GM10266 (cell line): ENCODE results near the gene DDR2.
"Not testable (repeated sequence)": the region's sequence is repeated elsewhere in the genome, so short reads cannot be mapped to it uniquely, and the experiment has no call there.

ENCODE experiments used
- DNase-seq: peaks from one replicate; pipeline ENCODE4 v3.0.0; 2012; ENCODE audit errors: extremely low spot score
- TF ChIP-seq, protein P1 (sequence below): IDR thresholded peaks from 2 replicates; pipeline ENCODE4 v1.5.1; 2012; ENCODE audit warnings: mild to moderate bottlenecking, low read depth; ENCODE audit not compliant: control insufficient read depth, insufficient read depth; ENCODE audit errors: missing control alignments

DDR2 gene

DNA sequence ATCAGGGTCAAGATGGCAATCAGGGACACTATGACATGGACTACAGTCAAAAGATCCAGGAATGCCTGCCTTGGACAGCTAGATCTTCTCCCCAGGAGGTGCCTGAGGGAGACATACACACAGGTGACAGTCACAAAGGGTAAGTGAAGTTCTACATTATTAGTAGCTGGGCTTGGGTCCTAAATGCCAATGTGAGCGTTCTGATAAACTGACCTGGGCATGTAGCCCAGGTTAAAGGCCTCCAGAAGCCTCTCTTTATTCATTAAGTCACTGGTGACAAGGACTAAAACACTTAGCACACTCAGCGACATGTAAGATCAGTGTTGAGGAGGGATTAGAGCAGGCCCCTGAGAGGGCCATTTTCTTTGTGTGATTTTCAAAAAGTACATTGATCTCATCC lies 109.3 kb downstream of the DDR2 start:
- DNase-seq = no peak
- TF ChIP-seq, protein P1, sequence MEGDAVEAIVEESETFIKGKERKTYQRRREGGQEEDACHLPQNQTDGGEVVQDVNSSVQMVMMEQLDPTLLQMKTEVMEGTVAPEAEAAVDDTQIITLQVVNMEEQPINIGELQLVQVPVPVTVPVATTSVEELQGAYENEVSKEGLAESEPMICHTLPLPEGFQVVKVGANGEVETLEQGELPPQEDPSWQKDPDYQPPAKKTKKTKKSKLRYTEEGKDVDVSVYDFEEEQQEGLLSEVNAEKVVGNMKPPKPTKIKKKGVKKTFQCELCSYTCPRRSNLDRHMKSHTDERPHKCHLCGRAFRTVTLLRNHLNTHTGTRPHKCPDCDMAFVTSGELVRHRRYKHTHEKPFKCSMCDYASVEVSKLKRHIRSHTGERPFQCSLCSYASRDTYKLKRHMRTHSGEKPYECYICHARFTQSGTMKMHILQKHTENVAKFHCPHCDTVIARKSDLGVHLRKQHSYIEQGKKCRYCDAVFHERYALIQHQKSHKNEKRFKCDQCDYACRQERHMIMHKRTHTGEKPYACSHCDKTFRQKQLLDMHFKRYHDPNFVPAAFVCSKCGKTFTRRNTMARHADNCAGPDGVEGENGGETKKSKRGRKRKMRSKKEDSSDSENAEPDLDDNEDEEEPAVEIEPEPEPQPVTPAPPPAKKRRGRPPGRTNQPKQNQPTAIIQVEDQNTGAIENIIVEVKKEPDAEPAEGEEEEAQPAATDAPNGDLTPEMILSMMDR = no peak

DNA sequence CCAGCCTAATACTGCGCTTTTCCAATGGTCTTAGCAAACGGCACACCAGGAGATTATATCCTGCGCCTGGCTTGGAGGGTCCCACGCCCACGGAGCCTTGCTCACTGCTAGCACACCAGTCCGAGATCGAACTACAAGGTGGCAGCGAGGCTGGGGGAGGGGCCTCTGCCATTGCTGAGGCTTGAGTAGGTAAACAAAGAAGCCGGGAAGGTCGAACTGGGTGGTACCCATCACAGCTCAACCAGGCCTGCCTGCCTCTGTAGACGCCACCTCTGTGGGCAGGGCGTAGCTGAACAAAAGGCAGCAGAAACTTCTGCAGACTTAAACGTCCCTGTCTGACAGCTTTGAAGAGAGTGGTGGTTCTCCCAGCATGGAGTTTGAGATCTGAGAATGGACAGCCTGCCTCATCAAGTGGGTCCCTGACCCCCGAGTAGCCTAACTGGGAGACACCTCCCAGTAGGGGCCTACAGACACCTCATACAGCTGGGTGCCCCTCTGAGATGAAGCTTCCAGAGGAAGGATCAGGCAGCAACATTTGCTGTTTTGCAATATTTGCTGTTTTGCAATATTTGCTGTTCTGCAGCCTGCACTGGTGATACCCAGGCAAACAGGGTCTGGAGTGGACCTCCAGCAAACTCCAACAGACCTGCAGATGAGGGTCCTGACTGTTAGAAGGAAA lies 114.1 kb downstream of the DDR2 start:
- DNase-seq = not testable (repeated sequence)

DNA sequence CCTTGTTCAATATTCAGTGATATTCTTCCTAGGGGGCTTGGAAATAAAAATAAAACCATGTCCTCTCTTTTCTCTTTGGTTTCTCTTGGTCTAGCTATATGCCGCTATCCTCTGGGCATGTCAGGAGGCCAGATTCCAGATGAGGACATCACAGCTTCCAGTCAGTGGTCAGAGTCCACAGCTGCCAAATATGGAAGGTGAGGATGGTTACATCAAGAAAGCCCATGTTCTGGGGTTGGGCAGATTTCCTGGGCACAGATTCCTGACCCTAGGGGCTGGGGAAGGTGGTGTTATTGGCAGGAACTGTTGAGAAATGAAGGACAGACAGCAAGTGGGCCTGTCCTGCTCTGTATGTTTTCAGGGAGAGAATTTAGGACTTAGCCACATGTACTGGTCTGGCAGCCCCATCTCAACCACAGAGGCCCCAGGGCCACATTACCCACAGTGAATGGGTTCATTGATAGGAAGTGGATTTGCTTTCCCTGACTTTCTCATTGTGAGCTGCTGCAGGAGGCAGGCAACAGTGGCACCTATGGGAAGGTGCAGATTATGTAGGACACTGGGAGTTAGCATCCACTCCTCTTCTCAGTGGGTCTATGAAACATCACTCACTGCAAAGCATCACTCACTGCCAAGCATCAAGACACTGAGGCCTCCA lies 120.9 kb downstream of the DDR2 start:
- DNase-seq = no peak
- TF ChIP-seq, protein P1 = no peak

DNA sequence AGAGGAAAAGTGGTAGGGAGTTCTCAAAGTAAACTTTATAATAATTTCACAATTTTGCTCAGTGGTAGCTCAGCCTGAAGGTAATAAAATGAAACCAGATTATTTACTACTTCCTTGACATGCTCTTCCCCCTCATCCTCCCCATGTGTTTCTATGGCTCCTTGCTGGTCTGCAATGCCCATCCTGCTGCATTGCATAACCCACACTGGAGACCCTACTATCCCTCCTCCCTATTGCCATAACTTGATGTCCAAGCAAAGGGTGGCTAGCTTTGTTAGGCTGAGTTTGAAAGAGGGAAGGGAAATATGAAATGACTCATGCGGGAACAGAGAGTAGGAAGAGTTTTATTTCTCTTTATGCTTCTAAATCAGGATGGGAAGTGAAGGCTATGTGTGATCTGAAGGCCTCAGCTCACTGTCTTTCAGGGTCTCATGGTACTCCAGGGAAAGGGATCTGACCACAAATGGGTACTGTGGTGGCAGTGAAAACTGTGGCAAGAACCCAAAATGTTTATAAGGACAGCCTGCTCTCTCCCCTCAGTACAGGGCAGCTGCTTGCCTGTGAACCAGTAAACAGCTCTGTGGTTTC lies 121.8 kb downstream of the DDR2 start:
- TF ChIP-seq, protein P1 = no peak
- no peak for DNase-seq

DNA sequence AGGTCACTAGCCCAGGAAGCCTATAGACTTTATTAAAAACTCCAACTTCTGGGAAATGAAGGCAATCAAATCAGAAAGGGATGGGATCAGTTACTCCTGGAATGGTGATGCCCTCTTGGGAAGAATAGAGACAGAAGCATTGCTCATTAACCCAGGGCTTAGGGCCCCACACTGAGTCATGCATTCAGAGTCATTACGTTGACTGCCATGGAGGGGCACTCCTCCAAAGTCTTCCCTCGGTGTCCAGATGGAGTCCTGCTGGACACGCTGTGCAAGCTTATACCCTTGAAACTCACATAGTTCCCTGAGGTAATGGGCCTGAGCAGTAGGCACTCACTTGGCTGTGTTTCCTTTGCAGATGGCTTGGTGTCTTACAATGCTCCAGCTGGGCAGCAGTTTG lies 123.0 kb downstream of the DDR2 start:
- TF ChIP-seq, protein P1 = no peak
- DNase-seq = no peak

DNA sequence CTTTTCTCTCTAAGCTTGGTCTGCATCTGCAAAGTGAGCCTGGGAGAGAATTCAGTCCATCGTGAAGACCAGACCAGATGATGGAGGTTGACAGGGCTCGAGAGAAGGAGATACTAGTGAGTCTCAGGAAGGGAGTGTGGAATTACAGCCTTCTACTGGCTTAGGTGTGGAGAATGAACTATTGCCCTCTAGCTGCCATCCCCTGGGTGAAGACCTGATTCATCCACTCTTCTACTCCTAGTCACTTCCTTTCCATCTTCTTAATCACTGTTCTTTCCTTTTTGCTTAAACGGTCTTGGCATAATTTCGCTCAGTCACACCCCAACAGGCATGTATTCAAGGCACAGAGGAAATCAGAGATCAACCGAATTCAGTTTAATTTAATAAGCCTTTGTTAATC lies 124.3 kb downstream of the DDR2 start:
- TF ChIP-seq, protein P1 = peak; percentile 15
- DNase-seq = no peak

DNA sequence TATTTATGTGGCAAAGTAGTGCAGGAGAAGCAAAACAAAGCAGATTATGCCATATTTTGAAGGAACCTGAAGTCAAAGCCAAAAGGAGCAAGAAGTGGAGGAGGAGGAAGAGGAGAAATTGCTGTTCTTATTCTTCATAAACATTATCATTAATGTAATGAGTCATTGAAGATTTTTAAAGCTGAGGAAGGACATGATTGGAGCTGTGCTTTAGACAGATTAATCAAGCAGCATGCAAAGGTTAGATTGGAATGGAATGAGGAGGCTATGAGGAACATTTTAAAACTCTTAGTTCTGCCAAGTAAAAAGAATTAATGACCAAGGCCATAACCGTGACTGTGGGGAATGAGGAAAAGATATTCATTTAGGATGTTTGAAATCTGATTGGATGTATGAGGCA lies 125.2 kb downstream of the DDR2 start:
- TF ChIP-seq, protein P1 = no peak
- DNase-seq = no peak
